Stimulated activated CD4-positive, alpha-beta T cell treated with anti-CD3 and anti-CD28 coated beads, TNF-alpha, amount 100 ng/mL, for 1 hour (primary cell): ENCODE measurements around the gene YAP1.
"Not testable (repeated sequence)": the region's sequence is repeated elsewhere in the genome, so short reads cannot be mapped to it uniquely, and the experiment has no call there.

Experiments used
- DNase-seq, 3 donors: peaks; one replicate each; pipeline ENCODE4 v3.0.0-alpha.2; 2020; ENCODE audit warnings: low read depth in 3 of 3, low spot score in 1 of 3

The YAP1 gene

DNA sequence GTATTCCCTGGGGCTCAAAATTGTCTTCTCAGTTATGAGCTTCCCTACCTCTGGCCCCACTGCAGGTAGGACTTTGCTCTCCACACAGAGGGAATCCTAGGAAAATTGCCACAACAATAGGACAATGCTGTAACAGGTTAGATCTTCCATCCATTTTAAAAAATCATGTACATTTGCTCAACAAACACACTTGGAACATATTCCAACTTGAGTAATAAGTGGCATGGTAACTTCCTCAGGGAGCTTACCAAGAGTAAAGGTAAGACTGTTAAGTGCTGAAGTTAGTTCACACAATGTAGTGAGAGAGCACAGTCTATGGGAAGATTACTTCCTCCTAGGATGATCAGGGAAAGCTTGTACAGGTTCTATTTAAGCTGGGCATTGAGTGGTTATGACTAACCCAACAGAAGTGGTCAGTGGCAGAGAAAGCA, 128.2 kb downstream of the YAP1 start:
- no peak for DNase-seq

DNA sequence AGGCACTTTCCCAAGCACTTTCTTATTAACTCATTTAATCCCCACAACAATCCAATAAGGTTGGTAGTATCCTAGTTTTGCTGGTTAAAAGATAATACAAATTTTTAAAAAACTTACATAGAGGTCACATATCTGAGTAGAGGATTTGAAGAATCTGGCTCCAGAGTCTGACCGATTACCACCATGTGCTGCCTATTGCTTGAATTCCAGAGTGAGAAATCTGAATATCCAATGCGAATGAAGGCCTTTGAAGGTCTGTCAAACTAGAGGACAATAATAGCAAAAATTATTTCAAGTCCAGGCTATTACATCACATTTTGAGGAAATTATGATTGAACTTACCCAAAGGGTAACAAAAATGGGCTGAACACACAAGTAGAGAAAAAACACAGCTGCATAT, 129.2 kb downstream of the YAP1 start:
- DNase-seq: no peak

DNA sequence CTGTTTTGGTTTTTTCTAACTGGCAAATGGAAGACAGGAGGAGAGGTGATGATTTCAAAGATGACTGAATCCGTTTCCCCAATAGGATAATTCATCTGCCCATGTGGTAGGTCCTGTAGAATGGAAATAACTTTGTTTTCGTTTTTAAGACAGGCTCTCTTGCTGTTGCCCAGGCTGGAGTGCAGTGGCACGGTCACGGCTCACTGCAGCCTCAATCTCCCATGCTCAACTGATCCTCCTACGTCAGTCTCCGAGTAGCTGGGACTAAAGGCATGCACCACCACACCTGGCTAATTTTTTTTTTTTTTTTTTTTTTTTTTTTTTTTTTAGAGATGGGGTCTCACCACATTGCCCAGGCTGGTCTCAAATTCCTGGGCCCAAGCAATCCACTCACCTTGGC, 129.7 kb downstream of the YAP1 start:
- no peak for DNase-seq

DNA sequence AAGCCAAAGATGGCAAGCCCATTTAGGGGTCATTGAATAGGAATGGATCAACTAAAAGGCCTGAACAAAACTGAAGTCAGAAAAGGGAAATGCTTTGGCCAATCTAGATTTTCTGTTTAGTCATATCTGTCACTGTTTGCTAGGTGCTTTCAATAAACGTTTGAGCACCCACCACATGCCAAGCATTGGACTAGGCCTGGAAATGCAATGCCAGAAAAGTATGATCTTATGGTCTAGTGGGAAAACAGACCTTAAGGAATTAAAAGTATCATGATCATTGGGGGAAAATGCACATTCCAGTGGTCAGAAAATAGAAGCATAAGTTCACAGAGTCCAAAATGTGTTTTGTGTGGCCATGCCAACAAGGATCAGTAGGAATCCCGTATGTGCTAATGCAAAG, 130.3 kb downstream of the YAP1 start:
- no peak for DNase-seq

DNA sequence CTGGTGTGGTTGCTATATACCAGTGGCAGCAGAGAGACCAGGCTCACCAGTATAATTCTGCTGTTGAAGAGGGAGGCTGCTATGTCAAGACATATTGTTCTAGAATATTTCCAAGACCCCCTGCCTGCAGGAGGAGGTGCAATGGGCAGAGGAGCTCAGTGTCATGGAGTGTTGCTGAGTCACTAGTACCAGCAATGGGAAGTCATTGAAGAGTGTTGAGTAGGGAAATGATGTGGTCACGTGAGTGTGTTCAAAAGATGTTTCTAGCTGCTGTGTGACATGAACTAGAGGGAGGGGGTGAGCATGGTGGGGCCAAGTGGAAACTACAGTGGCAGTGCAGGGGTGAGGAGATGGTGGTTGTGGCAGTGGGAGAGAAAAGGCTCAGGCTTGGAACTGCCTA, 130.8 kb downstream of the YAP1 start:
- DNase-seq: no peak

DNA sequence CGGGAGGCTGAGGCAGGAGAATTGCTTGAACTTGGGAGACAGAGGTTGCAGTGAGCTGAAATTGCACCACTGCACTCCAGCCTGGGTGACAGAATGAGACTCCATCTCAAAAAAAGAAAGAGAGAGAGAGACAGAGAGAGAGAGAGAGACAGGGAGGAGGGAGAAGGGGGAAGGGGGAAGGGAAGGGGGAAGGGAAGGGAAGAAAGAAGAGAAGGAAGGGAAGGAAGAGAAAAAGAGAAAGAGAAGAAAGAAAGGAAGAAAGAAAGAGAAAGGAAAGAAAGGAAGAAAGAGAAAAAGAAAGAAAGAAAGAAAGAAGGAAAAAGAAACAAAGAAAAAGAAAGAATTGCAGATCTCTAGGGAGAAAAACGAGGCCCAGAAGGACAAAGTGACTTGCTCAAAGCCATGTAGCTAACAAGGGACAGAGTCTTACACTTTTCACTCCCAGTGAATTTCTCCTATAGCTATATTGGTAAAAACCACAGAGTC, 133.2 kb downstream of the YAP1 start:
- no peak for DNase-seq

DNA sequence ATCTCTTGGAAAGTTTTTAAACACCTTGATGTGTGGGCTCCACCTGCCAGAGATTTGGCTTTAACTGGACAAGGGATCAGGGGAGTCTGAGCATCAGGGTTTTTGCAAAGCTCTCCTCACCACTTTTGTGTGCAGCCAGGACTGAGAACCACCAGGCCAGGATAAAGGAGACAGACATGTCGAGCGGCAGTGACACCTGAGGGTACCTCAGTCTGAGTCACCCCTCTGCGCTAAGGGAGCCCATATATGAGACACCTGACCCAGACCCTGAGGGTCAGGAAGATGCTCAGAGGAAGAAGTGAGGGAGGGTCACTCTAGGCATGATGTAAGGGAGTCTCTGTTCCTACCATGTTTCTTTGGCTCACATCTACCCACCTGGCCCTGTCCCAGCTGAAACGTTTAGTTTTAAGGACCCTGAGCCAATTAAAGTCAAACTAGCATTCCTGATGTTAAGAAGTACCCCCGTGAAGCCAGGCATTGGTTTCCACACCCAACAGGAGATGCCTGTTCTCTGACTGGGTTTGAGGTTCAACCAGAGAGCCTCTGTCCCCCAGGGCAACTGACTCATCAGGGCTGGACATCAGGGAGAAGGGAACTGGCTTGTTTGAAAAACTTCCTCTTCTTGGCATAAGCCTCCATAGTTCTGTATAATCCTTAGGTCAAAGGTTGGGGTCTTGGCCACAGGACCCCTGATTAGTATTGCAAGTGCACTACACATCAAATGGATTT, 134.6 kb downstream of the YAP1 start:
- no peak for DNase-seq

DNA sequence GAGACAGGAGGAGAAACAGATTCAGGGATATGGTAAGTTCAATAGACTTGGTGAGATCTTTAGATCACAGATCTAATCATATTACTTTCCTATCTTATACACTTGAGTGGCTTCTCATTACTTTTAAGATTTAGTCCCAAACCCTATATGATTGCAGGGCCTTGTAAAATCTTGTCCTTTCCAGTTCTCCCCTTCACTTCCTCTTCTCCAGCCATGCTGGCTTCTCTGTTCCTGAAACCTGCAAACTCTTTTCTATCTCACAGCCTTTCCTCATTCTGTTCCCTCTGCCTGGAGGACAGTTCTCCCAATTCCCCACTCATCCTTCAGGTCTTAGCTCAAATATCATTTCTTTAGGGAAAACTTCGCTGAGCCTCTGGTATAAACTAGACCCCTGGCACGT, 141.2 kb downstream of the YAP1 start:
- DNase-seq: no peak

DNA sequence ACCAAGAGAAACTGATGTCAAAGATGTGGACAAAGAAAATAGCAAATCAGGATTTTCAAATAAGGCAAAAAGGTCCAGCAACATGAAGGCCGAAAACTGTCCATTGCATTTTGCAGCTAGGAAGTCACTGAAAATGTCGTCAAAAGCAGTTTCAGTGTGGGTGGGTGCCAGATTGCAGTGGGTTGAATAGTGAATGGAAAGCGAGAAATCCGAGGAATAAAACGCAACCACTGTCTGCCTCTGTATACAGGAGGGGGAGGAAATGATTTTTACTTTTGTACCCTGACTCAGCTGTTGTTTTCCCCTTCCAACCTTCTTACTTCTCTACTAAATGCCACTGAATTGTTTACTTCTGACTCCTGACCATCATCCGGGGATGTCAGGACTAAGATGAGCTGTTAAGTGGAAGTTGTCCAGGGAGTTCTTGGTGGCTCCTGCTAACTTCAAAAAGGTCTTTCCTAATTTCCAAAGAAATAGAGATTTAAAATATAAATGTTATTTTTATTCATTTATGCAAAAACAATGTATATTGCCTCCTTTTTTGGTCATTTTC, 142.2 kb downstream of the YAP1 start:
- DNase-seq: no peak

DNA sequence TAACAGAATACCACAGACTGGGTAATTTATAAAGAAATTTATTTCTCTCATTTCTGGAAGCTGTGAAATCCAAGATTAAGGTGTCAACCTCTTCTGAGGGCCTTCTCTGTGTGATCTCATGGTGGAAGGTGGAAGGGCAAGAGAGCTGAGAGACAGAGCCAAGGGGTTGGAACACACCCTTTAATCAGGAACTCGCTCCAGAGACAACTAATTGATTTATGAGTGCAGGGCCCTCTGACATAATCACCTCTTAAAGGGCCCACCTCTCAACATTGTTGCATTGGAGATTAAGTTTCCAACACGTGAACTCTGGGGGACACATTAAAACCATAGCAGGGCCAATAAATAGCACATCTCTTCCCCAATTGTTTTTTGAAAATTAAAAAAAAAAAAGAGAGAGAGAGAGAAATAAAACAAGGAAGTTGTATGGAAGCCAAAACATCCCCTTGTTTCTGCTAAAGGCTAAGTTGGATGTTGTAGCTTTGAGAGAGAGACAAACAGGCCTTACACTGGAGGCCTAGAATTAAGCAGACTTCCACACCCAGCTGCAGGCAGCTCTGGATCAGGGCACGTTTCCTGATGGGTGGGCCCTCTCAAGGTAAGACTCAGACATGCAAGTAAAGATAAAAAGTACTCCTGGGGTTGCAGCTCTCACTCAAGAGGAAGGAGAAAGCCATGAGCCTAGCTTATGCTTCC, 142.9 kb downstream of the YAP1 start:
- no peak for DNase-seq

DNA sequence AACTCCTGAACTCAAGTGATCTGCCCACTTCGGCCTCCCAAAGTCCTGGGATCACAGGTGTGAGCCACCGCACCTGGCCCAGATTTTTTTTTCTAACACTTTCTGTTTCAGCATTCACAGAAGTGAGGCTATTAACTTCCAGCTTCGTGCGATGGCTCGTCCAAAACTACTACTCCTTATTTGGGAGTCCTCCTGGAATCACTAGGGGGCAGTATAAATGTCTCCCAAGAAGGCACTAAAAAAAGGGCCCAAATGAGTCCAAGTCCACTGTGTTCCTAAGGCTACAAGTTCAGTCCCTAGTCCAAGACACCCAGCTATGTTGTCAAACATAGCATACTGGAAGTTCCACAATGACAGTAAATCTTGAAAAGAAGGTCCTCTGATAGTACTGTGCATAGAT, 143.8 kb downstream of the YAP1 start:
- DNase-seq: no peak

DNA sequence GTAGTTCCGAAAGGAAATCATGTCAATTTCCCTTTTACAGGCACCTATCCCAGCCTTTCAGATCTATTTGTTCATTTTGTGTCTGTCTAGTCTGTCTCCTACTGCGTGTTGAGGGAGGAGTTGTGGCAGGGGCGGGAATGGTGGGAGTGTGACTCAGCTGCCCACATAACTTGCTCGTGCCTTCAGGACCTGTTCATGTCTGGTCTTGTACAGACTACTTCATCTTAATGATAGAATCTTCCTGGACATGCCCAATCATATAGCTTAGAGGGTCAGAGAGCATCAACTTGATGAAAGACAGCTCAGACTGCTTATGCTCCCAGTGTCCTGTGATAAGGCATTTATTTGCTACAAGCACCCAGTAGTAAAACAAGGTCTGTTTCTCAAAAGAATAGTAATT, 146.0 kb downstream of the YAP1 start:
- no peak for DNase-seq

DNA sequence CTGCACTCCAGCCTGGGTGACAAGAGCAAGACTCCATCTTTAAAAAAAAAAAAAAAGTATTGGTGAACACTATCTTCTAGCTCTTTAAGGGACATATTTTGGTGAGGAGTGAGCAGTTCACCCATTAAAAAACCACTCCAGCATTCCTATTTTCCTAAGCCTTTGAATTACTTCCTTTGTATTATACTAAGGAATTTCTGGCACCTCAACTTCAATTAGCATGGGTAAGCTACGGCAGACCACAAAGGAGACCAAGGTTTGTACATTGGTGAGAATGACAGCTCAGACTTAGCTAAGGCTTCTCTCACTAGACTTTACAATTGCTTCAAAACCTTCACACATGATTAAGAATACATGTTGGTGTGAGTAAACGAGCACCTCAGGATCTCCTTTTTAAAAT, 150.0 kb downstream of the YAP1 start:
- DNase-seq: no peak

DNA sequence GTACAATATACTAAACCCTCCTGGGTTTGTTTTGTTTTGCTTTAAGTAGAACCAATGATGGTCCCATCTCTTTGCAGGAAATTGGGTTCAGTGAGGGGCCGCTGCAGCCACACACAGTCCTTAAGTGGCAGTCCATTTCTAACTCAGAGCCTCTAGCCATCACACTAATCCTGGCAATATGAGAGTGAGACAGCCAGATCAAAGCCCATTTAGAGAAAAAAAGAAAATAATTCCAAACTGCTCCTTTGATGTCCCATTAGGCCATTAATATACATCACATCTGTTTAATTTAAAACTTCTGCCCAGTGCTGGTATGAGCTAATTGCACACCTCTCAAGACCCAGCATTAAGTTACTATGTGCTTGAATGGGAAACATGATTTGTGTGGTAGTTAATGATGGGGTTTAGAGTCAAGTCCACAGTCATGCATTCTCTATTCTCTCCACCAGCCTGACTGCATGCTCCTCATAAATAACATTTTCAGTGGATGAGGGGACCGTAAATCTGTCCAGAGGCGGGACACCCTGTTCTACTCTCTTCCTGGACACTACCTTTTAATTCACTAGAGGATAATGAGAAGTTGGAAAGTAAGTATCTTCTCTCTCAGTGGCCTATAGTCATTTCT, 153.2 kb downstream of the YAP1 start:
- no peak for DNase-seq

DNA sequence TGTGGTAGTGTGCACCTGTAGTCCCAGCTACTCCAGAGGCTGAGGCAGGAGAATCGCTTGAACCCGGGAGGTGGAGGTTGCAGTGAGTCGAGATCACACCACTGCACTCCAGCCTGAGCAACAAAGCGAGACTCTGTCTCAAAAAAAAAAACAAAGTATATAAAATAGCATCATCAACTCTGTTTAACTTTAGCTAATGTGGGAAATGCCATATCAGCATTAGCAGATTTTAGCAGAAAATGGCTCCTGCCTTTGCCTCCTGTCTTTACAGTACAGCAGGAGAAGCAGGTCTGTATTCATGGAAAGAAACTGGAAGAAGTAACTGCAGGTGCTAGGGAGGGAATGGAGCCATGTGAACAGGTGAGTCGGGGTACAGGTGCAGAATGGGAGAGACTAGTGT, 154.5 kb downstream of the YAP1 start:
- DNase-seq: not testable (repeated sequence)

DNA sequence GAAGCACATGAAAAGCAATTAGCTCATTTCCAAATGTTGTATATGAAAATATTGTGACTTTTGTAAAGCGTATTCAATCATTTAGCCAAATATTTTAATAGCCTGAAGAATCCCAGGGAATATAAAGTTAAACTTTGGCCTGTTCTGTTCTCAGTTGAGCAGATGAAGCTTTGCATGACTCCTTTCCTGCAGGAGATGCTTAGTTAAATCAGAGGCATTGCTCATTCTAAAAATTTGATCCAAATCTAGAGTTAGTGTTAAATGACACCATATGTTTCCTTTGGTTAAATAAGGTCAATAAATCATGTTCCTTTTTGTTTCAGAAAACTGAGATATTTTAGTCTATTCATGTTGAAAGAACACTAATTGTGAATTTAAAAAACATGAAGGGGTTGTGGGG, 155.9 kb downstream of the YAP1 start:
- DNase-seq: no peak

DNA sequence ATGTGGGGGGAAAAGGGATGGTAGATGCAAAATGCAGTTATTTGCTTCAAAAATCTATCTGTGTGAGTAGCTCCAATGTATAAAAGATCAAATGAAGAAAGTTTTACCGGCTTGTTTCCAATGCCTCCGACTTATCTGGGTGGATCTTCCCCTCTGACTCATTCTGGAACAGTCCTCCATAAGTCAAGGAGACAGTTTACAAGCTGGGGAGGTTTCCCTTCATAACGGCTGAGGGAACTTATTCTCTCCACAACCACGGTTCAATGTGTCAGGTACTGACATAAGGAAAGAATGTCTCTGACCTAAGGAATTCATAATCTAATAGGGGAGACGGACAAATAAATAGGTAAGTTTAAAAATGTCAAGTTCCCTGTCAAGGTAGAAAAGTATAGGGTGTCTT, 157.4 kb downstream of the YAP1 start:
- DNase-seq: no peak

DNA sequence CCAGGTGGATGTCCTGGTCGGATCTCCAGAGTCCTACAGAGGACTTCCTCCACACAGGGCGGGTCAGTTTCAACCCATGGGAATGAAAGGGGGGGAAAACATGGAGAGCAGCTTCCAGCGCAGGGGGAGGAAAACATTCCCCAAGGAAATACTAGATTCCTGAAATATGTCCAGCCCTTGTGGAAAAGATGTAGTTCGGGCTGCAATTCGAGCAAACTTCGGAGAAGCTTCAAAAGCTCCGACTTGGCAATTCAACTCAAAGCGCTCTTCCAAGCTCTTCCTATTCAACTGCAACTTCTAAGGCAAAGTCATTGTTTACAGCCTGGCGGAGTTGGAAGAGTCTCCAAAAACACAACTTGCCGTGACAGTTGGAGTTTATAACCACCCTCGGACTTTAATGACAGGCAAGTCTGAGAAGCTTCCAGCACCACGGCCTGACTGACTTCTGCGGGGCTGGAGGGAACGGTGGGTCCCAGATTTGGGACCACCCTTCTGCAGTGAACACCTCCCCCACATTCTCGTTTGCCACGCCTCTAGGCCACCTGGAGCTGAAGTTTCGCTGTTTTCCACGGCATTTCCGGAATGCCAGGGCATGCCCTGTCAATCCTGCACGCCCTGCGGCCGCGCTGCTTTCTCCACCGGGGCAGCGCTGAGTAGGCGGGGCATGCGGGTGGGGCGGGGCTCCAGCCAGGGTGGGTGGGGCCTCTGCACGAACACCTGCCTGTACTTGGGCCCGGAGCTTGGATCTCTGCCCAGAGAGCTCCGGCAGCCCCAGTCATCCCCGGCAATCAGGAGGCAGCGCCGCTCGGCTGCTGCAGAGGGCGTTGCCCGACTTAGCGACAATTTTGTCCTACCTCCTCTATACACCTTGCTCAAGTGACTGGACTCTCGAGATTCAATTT, 158.1 kb downstream of the YAP1 start:
- DNase-seq: peak; percentile 47 to 63 (median 63)

DNA sequence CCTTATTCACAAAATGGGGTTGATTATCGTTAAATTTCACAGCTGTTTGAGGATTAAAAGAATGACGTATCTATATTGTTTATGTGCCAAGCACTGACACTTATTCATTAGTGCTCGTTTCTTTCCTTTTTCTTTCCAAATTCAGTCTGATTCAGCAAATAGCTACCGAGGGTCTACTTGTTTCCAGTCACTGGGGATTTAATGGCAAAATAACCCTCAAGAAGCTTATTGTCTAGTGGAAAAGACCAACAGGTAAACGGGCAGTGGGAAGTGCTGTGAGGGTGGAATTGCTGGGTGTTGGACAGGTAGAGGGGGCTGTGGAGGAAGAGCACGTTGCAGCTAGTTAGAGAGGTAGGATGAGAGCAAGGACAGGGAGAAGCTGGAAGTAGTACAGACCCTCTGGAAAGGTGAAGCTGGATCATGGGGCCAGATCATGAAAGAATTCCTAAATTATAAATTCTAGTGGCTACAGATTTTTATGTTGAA, 158.8 kb downstream of the YAP1 start:
- no peak for DNase-seq

DNA sequence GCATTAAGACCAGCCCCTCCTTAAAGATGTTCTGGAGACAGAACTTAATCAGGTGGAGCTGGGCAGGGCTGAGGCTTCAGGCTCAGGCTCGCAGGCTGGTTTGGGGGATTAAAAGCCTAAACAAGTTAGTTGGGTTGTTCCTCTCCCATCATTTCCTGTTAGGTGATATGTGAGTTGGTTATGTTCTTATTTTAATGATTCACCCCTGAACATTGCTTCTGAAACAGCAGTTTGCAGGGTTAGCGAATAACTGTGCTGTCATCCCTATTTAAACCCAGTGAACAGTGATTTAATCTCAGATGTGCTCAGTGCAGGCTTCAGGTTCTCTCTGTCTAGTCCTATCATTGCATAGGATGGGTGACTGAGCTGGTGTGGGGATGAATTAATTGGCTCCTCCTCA, 159.7 kb downstream of the YAP1 start:
- no peak for DNase-seq
